Ovary (tissue), 9 donors: ENCODE data around the gene RDX. TPM values are rescaled to one million over a fixed set of nuclear protein-coding genes. Genes with fewer than 3 reads are reported as not detected.

ENCODE experiments used
- DNase-seq, 5 donors: peaks; one replicate each; pipeline ENCODE4 v3.0.0-alpha.2; 2019 to 2020
- H3K27ac ChIP-seq, 2 donors: fragments of 200-600 bp; one replicate each; pipeline versions ENCODE4 v1.5.1 to v1.8.0; 2019 to 2022
- H3K27me3 ChIP-seq: fragments of 200-600 bp; one replicate; pipeline ENCODE4 v1.8.0; 2022
- H3K36me3 ChIP-seq: fragments of 200-600 bp; sonication (generic); one replicate; pipeline ENCODE4 v1.5.1; 2019
- H3K4me1 ChIP-seq: one replicate; pipeline ENCODE4 v1.8.1; 2013; ENCODE audit warnings: mild to moderate bottlenecking, moderate library complexity; ENCODE audit not compliant: insufficient read depth
- H3K4me3 ChIP-seq: fragments of 200-600 bp; sonication (generic); one replicate; pipeline ENCODE4 v1.5.1; 2017
- H3K9me3 ChIP-seq, 2 donors: fragments of 200-600 bp in 1 of 2; sonication (generic) in 1 of 2; one replicate each; pipeline versions ENCODE4 v1.5.1 to v1.8.1; 2013 to 2019; ENCODE audit warnings: mild to moderate bottlenecking in 1 of 2, moderate library complexity in 1 of 2
- CTCF ChIP-seq, 3 donors: fragments of 450-650 bp in 2 of 3; fragments of 200-600 bp in 1 of 3; IDR thresholded peaks; one replicate each; pipeline versions ENCODE4 v1.5.1 to v1.8.0; 2016 to 2022; ENCODE audit warnings: antibody characterized with exemption in 3 of 3, mild to moderate bottlenecking in 1 of 3
- EP300 ChIP-seq: sonication (generic); formaldehyde crosslinking; IDR thresholded peaks from one replicate; pipeline ENCODE4 v1.6.1; 2017; ENCODE audit warnings: antibody characterized with exemption
- POLR2A ChIP-seq: fragments of 450-650 bp; IDR thresholded peaks from one replicate; pipeline ENCODE4 v1.6.1; 2017; ENCODE audit warnings: antibody characterized with exemption, mild to moderate bottlenecking, moderate library complexity
- WGBS, 3 donors: extraction: QIAGEN DNeasy Blood & Tissue Kit in 1 of 3; methylation state at CpG; one replicate each; pipeline versions ENCODE4 v1.1.5 to v1.1.7; 2013 to 2017; 5-methylcytosine and 5-hydroxymethylcytosine counted together
- intact Hi-C, 4 donors: fragments of 100-400 bp; cut with DNase I; formaldehyde crosslinking; loops; one replicate each; pipeline versions ENCODE4 v1.11.0 to v1.15.1; 2022 to 2023
- polyA plus RNA-seq, 2 donors: library from polyadenylated mRNA; stranded (reverse); fragments of 200-250 nt in 1 of 2; fragments of 350-450 nt in 1 of 2; fragmentation: Illumina TruSeq in 1 of 2; extraction: RNeasy Lipid Tissue Mini Kit (QIAGEN cat#74804) in 1 of 2; gene quantifications; one replicate each; pipeline ENCODE4 v1.2.3, GENCODE V29; 2013 to 2014
- total RNA-seq, 7 donors: library from RNA; depleted of rRNA in 2 of 7; stranded (reverse); fragments of >200 nt in 2 of 7; fragmentation: NEBNext Ultra II Directional in 3 of 7; extraction: Animal tissue kit (Norgen Biotek cat#: 25700) in 3 of 7; gene quantifications; one replicate each; pipeline versions ENCODE4 v1.1.0 to v1.2.4, GENCODE V29; 2016 to 2023
- donor health status: DM: no; HTN: no; CAD: no; lungs with moderate emphysema.
- donor health status: DM: no; HTN: no; CAD: no.
- donor health status: Bipolar disorder and iron deficiency.
- donor health status: DM: yes; HTN: yes; CAD: no.
- donor health status: DM: no; HTN: no; CAD: no.
- donor health status: DM: yes; HTN: yes; CAD: no.

RDX gene
- total and polyA plus RNA-seq, 9 donors, result 40.0 to 175 (median 126) TPM

GRCh38 chr11:110329445-110329844 is 33.0 kb upstream of the RDX start:
- WGBS, 3 donors, result 87 to 100% (median 95%) methylated on average over 1 of the region's 1 CpG
- no peak for DNase-seq
- Histone ChIP-seq H3K9me3 (no peaks in the 10 kb centered on the region), H3K27ac (no peak overlapping the region), H3K4me1 (no peaks in the 10 kb centered on the region), H3K36me3 (no peaks in the 10 kb centered on the region), H3K27me3 (no peaks in the 10 kb centered on the region), H3K4me3 (no peak overlapping the region)
- TF ChIP-seq POLR2A (no peak), EP300 (no peak), CTCF (IDR thresholded peaks at IDR 0.05) (no peak)
- intact Hi-C loops, result no loop called here

- no peaks in the 10 kb centered on the region for H3K4me1 ChIP-seq
- no peak overlapping the region for H3K4me3 ChIP-seq
- TF ChIP-seq CTCF (IDR thresholded peaks at IDR 0.05) (no peak), POLR2A (no peak), EP300 (no peak)
- H3K9me3 ChIP-seq, result no peaks in the 10 kb centered on the region
- intact Hi-C loops, result no loop called here
- no peak for DNase-seq
- H3K27me3 ChIP-seq, result no peaks in the 10 kb centered on the region
- no peaks in the 10 kb centered on the region for H3K36me3 ChIP-seq
- H3K27ac ChIP-seq, result no peak overlapping the region
- WGBS, 3 donors, result 88 to 93% (median 92%) methylated on average over 3 of the region's 3 CpGs
Observed at GRCh38 chr11:110327508-110327907, 31.1 kb upstream of the RDX start.

- no peak overlapping the region for H3K27ac ChIP-seq
- no peaks in the 10 kb centered on the region for H3K36me3 ChIP-seq
- no peaks in the 10 kb centered on the region for H3K27me3 ChIP-seq
- DNase-seq, result no peak
- no peaks in the 10 kb centered on the region for H3K9me3 ChIP-seq
- TF ChIP-seq CTCF (IDR thresholded peaks at IDR 0.05) (no peak), EP300 (no peak), POLR2A (no peak)
- WGBS, 3 donors, result 95 to 97% (median 96%) methylated on average over 4 of the region's 4 CpGs
- peaks cover 2% of the 10 kb centered on the region for H3K4me1 ChIP-seq
- intact Hi-C loops, result no loop called here
- no peak overlapping the region for H3K4me3 ChIP-seq
Observed at GRCh38 chr11:110323786-110324185, 27.4 kb upstream of the RDX start.

GRCh38 chr11:110319501-110319900 is 23.1 kb upstream of the RDX start:
- Histone ChIP-seq H3K36me3 (no peaks in the 10 kb centered on the region), H3K27ac (no peak overlapping the region), H3K4me1 (peaks cover 4% of the 10 kb centered on the region), H3K4me3 (no peak overlapping the region), H3K9me3 (no peaks in the 10 kb centered on the region), H3K27me3 (no peaks in the 10 kb centered on the region)
- DNase-seq, result no peak
- intact Hi-C loops, result no loop called here
- TF ChIP-seq EP300 (no peak), POLR2A (no peak), CTCF (IDR thresholded peaks at IDR 0.05) (no peak)
- 42 to 56% (median 47%) methylated on average over 3 of the region's 3 CpGs for WGBS, 3 donors
